Measurements from ENCODE around the gene AKAP8L.

Gene AKAP8L

GRCh38 chr19:15379999-15380647 lies 38.7 kb downstream of the AKAP8L start:
- no peak for DNase-seq (ENCODE audit: low read depth)
- in situ Hi-C loops (cut with HindIII; ENCODE audit: low sequenced_read_pairs): loop anchor here (5.0 kb wide), 1 partner anchor 53 kb away; no protein-coding TSS in a partner anchor
- H3K4me3 ChIP-seq (ENCODE audit: low read depth, low read length): peak overlapping the region; percentile 97
- TF ChIP-seq CTCF (IDR thresholded peaks at IDR 0.05; ENCODE audit: low read depth, low read length, missing control alignments): no peak

GRCh38 chr19:15379083-15379998 lies 39.4 kb downstream of the AKAP8L start, which contains the start of gene AKAP8:
Gene AKAP8, minus strand, starts transcription at chr19:15379787. Its CDS starts 56 bp downstream, at chr19:15379731.
- peak; percentile 96 for DNase-seq (ENCODE audit: low read depth)
- peak within 1 kb of the TSS; percentile 97 for H3K4me3 ChIP-seq (ENCODE audit: low read depth, low read length)
- TF ChIP-seq CTCF (IDR thresholded peaks at IDR 0.05; ENCODE audit: low read depth, low read length, missing control alignments): no peak
- in situ Hi-C loops (cut with HindIII; ENCODE audit: low sequenced_read_pairs): loop anchor here (5.0 kb wide), 1 partner anchor 52 kb away; no protein-coding TSS in a partner anchor

- no peak for DNase-seq (ENCODE audit: low read depth)
- in situ Hi-C loops (cut with HindIII; ENCODE audit: low sequenced_read_pairs): loop anchor here (5.0 kb wide), 1 partner anchor 51 kb away; no protein-coding TSS in a partner anchor
- TF ChIP-seq CTCF (IDR thresholded peaks at IDR 0.05; ENCODE audit: low read depth, low read length, missing control alignments): no peak
- peak overlapping the region; percentile 97 for H3K4me3 ChIP-seq (ENCODE audit: low read depth, low read length)
Observed at GRCh38 chr19:15378534-15379082, 40.2 kb downstream of the AKAP8L start.

GRCh38 chr19:15374796-15375440 lies 43.9 kb downstream of the AKAP8L start:
- in situ Hi-C loops (cut with HindIII; ENCODE audit: low sequenced_read_pairs): loop anchor here (5.0 kb wide), 1 partner anchor 48 kb away; no protein-coding TSS in a partner anchor
- no peak for TF ChIP-seq CTCF (IDR thresholded peaks at IDR 0.05; ENCODE audit: low read depth, low read length, missing control alignments)
- no peak overlapping the region for H3K4me3 ChIP-seq (ENCODE audit: low read depth, low read length)
- no peak for DNase-seq (ENCODE audit: low read depth)

- no peak for TF ChIP-seq CTCF (IDR thresholded peaks at IDR 0.05; ENCODE audit: low read depth, low read length, missing control alignments)
- in situ Hi-C loops (cut with HindIII; ENCODE audit: low sequenced_read_pairs): no loop called here
- no peak overlapping the region for H3K4me3 ChIP-seq (ENCODE audit: low read depth, low read length)
- DNase-seq (ENCODE audit: low read depth): no peak
Observed at GRCh38 chr19:15374105-15374651, 44.6 kb downstream of the AKAP8L start.
